HepG2 (cell line): Measurements from ENCODE around the gene DENND2D. TPM values are rescaled to one million over a fixed set of nuclear protein-coding genes. Genes with fewer than 3 reads are reported as not detected.

Experiments used
- BCLAF1 ChIP-seq: fragments of 450-650 bp; IDR thresholded peaks from 2 replicates; pipeline ENCODE4 v1.6.1; 2017; ENCODE audit warnings: mild to moderate bottlenecking
- CENPT ChIP-seq: sonication (generic); formaldehyde crosslinking; IDR thresholded peaks from 2 replicates; pipeline ENCODE4 v1.8.0; 2022; ENCODE audit warnings: low read depth, mild to moderate bottlenecking, moderate library complexity, missing genetic modification reagents
- ETV5 ChIP-seq: IDR thresholded peaks from 2 replicates; pipeline ENCODE4 v1.6.1; 2018; ENCODE audit warnings: missing biosample characterization, missing genetic modification reagents, inconsistent platforms, borderline replicate concordance
- FUBP1 ChIP-seq: sonication (generic); formaldehyde crosslinking; IDR thresholded peaks from 2 replicates; pipeline ENCODE4 v1.5.1; 2020; ENCODE audit warnings: missing genetic modification reagents, mild to moderate bottlenecking, borderline replicate concordance
- KLF9 ChIP-seq: IDR thresholded peaks from 2 replicates; pipeline ENCODE4 v1.6.1; 2016; ENCODE audit warnings: low read depth
- NBN ChIP-seq: fragments of 450-650 bp; conservative IDR thresholded peaks from 2 replicates; pipeline ENCODE4 v1.6.1; 2017
- NCOA2 ChIP-seq: sonication (generic); formaldehyde crosslinking; IDR thresholded peaks from 2 replicates; pipeline ENCODE4 v1.8.0; 2022; ENCODE audit warnings: inconsistent platforms
- NCOR1 ChIP-seq: fragments of 200-600 bp; sonication (generic); IDR thresholded peaks from 2 replicates; pipeline ENCODE4 v1.7.0; 2017; ENCODE audit warnings: antibody characterized with exemption, low read length, borderline replicate concordance
- PAXIP1 ChIP-seq: sonication (generic); formaldehyde crosslinking; conservative IDR thresholded peaks from 2 replicates; pipeline ENCODE4 v1.4.0; 2020; ENCODE audit warnings: mild to moderate bottlenecking, missing genetic modification reagents, moderate library complexity
- PCBP1 ChIP-seq: fragments of 200-400 bp; formaldehyde crosslinking; IDR thresholded peaks from 2 replicates; pipeline ENCODE4 v1.6.1; 2017; ENCODE audit warnings: mild to moderate bottlenecking, low read depth, low read length, borderline replicate concordance
- POLR2A ChIP-seq, 2 experiments: IDR thresholded peaks; 2 replicates each; pipeline ENCODE4 v1.6.1; 2011; ENCODE audit warnings: low read depth in 2 of 2, low read length in 2 of 2, mild to moderate bottlenecking in 1 of 2, moderate library complexity in 1 of 2; ENCODE audit not compliant: insufficient read depth in 1 of 2
- RFXANK ChIP-seq: IDR thresholded peaks from 2 replicates; pipeline ENCODE4 v1.6.1; 2016
- SRF ChIP-seq: IDR thresholded peaks from 2 replicates; pipeline ENCODE4 v1.6.1; 2011; ENCODE audit warnings: mild to moderate bottlenecking, low read depth, low read length, moderate library complexity
- YEATS2 ChIP-seq: sonication (generic); formaldehyde crosslinking; IDR thresholded peaks from 2 replicates; pipeline ENCODE4 v1.4.0; 2020; ENCODE audit warnings: missing genetic modification reagents, borderline replicate concordance
- ZFP36L2 ChIP-seq: sonication (generic); formaldehyde crosslinking; IDR thresholded peaks from 2 replicates; pipeline ENCODE4 v1.4.0; 2020; ENCODE audit warnings: missing genetic modification reagents
- ZNF24 ChIP-seq: fragments of 450-650 bp; IDR thresholded peaks from 2 replicates; pipeline ENCODE4 v1.6.1; 2017; ENCODE audit warnings: antibody characterized with exemption, mild to moderate bottlenecking
- ZNF503 ChIP-seq: sonication (generic); formaldehyde crosslinking; IDR thresholded peaks from 2 replicates; pipeline ENCODE4 v1.4.0; 2020; ENCODE audit warnings: missing genetic modification reagents
- ZNF563 ChIP-seq: sonication (generic); formaldehyde crosslinking; IDR thresholded peaks from 2 replicates; pipeline ENCODE4 v1.8.0; 2022; ENCODE audit warnings: mild to moderate bottlenecking, moderate library complexity, missing genetic modification reagents
- ZNF607 ChIP-seq: sonication (generic); formaldehyde crosslinking; IDR thresholded peaks from 2 replicates; pipeline ENCODE4 v1.5.1; 2020; ENCODE audit warnings: missing genetic modification reagents, mild to moderate bottlenecking, borderline replicate concordance
- ZNF616 ChIP-seq: sonication (generic); formaldehyde crosslinking; IDR thresholded peaks from 2 replicates; pipeline ENCODE4 v1.5.0; 2020; ENCODE audit warnings: low read depth, mild to moderate bottlenecking, missing genetic modification reagents
- ZNF879 ChIP-seq: sonication (generic); formaldehyde crosslinking; IDR thresholded peaks from 2 replicates; pipeline ENCODE4 v1.8.1; 2023; ENCODE audit warnings: missing genetic modification reagents
- polyA plus RNA-seq, 8 experiments: library from polyadenylated mRNA; depleted of rRNA in 3 of 8; stranded (reverse) in 7 of 8; unstranded in 1 of 8; fragments of >200 nt; fragmentation: Illumina TruSeq in 4 of 8; extraction: Trizol in 4 of 8; gene quantifications; 2 replicates each; pipeline versions ENCODE4 v1.2.1 to v1.2.3, GENCODE V29; 2011 to 2016; ENCODE audit warnings: low read depth in 4 of 8, missing spikeins in 1 of 8, mixed read lengths in 1 of 8; ENCODE audit not compliant: insufficient read depth in 1 of 8
- total RNA-seq, 5 experiments: library from RNA; depleted of rRNA; stranded (reverse); fragments of >200 nt; fragmentation: Illumina TruSeq; extraction: Trizol; gene quantifications; 2 replicates each; pipeline ENCODE4 v1.2.3, GENCODE V29; 2016; ENCODE audit warnings: low read depth in 1 of 5

DENND2D gene
- total and polyA plus RNA-seq, 2 of the 13 experiments (the other 11 are each of a cell fraction or from before 2014, with no cell fraction given) = 0.04 TPM; not detected in 1

GRCh38 chr1:111222308-111223125 is 22.1 kb upstream of the DENND2D start (continued):
- TF ChIP-seq ZNF879 (no peak), ZNF24 (no peak), PAXIP1 (CRISPR knock-in tag) (no peak), KLF9 (no peak), NCOA2 (CRISPR knock-in tag) (no peak), PCBP1 (no peak), BCLAF1 (no peak), NBN (no peak), ETV5 (no peak), ZNF563 (CRISPR knock-in tag) (no peak), FUBP1 (CRISPR knock-in tag) (no peak), SRF (no peak), ZNF607 (CRISPR knock-in tag) (0 out of 2 replicates have a peak, but pooled peaks have one; percentile 29), NCOR1 (no peak), YEATS2 (CRISPR knock-in tag) (no peak), ZNF616 (no peak), CENPT (CRISPR knock-in tag) (no peak), RFXANK (CRISPR knock-in tag) (no peak), ZFP36L2 (no peak), POLR2A (IDR thresholded peaks at IDR 0.05; ENCODE audit: insufficient read depth in 1 of 2, low read depth in 2 of 2, low read length in 2 of 2) (no peak), ZNF503 (CRISPR knock-in tag) (no peak)
